Testis (tissue), 3 donors: ENCODE results near the gene FBXW8. TPM values are rescaled to one million over a fixed set of nuclear protein-coding genes. Genes with fewer than 3 reads are reported as not detected.

ENCODE experiments used
- DNase-seq: peaks from one replicate; pipeline ENCODE4 v3.0.0-alpha.2; 2019
- H3K27ac ChIP-seq, 2 donors: fragments of 200-600 bp; sonication (generic); one replicate each; pipeline ENCODE4 v1.5.1; 2019
- H3K27me3 ChIP-seq: fragments of 200-600 bp; sonication (generic); one replicate; pipeline ENCODE4 v1.5.1; 2019
- H3K36me3 ChIP-seq: fragments of 200-600 bp; sonication (generic); one replicate; pipeline ENCODE4 v1.5.1; 2017; ENCODE audit warnings: low read depth; ENCODE audit errors: missing control alignments
- H3K4me1 ChIP-seq: fragments of 200-600 bp; sonication (generic); one replicate; pipeline ENCODE4 v1.5.1; 2019
- H3K4me3 ChIP-seq, 2 donors: fragments of 200-600 bp; sonication (generic); one replicate each; pipeline ENCODE4 v1.5.1; 2017 to 2019
- H3K9me3 ChIP-seq: fragments of 200-600 bp; sonication (generic); one replicate; pipeline ENCODE4 v1.5.1; 2017
- CTCF ChIP-seq, 3 experiments: fragments of 450-650 bp in 2 of 3; fragments of 200-600 bp in 1 of 3; sonication (generic) in 1 of 3; IDR thresholded peaks; one replicate each; pipeline ENCODE4 v1.5.1; 2016 to 2019; ENCODE audit warnings: antibody characterized with exemption in 3 of 3, mild to moderate bottlenecking in 2 of 3, moderate library complexity in 1 of 3
- POLR2A ChIP-seq: fragments of 450-650 bp; IDR thresholded peaks from one replicate; pipeline ENCODE4 v1.6.1; 2017; ENCODE audit warnings: antibody characterized with exemption, mild to moderate bottlenecking, moderate library complexity
- WGBS, 2 donors: methylation state at CpG; one replicate each; pipeline ENCODE4 v1.1.5; 2018; 5-methylcytosine and 5-hydroxymethylcytosine counted together
- intact Hi-C: fragments of 100-400 bp; cut with DNase I; formaldehyde crosslinking; loops from one replicate; pipeline ENCODE4 v1.15.1; 2023; ENCODE audit warnings: low total_unique reads
- polyA plus RNA-seq: library from polyadenylated mRNA; stranded (reverse); fragments of 350-450 nt; fragmentation: Illumina TruSeq; extraction: RNeasy Lipid Tissue Mini Kit (QIAGEN cat#74804); gene quantifications from one replicate; pipeline ENCODE4 v1.2.3, GENCODE V29; 2014; ENCODE audit warnings: low read depth, low replicate concordance; ENCODE audit not compliant: insufficient read depth
- total RNA-seq, 2 donors: library from RNA; depleted of rRNA; stranded (reverse); fragments of >200 nt; gene quantifications; one replicate each; pipeline ENCODE4 v1.2.3, GENCODE V29; 2016

Gene FBXW8
- total and polyA plus RNA-seq, 3 donors from 2014 or later, result 11.1 to 32.8 (median 31.0) TPM

DNA sequence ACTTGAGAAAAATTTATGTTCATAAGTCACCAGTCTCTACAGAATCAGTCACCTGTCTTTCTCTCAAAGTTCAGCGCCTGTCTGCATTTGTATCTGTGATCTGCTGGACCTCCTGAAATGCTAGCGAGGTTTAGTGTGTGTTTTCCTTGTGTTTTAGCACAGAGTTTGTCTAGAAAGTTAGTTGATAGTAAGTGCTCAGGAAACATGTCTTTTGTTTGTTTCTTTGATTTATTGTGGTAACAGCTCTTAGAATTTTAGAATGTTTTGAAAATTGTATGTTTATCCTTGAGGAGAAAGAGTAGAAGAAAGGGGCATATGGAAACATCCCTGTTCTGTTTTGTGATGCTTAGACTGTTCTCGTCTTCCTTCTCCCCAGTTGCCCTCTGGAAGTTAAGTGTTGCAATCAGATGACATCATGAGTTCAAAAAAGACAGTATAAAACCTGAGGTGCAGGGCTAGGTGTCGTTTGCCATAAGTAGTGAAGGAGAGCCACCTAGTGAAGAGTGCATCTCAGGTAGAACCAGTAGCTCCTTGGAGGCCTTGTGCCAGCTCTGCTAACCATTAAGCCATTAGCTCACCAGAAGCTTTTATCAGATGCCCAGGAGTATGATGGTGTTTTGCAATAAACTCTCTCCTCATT is 44.8 kb downstream of the FBXW8 start:
- intact Hi-C loops, result no loop called here
- H3K4me3 ChIP-seq, result no peak overlapping the region
- H3K4me1 ChIP-seq, result no peaks in the 10 kb centered on the region
- no peak for DNase-seq
- H3K27ac ChIP-seq, result no peak overlapping the region
- H3K36me3 ChIP-seq, result no peaks in the 10 kb centered on the region
- H3K9me3 ChIP-seq, result no peaks in the 10 kb centered on the region
- 90 to 91% methylated on average over 4 of the region's 4 CpGs for WGBS, 2 donors
- H3K27me3 ChIP-seq, result no peaks in the 10 kb centered on the region
- TF ChIP-seq CTCF (IDR thresholded peaks at IDR 0.05) (no peak), POLR2A (no peak)

GRCh38 chr12:116958402-116959197 is 47.9 kb downstream of the FBXW8 start:
- no peak for DNase-seq

DNA sequence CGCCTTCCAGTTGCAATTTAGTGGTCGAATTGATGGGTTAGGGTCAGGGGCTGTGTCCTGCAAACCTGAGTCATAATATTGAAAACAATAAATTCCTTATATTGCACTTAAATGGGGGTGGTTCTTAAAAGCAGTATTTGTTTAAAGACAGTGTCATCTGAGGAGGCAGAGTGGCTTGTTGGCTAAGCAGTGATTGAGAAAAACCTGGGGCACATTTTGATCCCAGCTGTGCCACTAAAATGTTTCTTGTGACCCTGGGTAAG is 48.4 kb downstream of the FBXW8 start:
- no peaks in the 10 kb centered on the region for H3K36me3 ChIP-seq
- H3K27ac ChIP-seq, result no peak overlapping the region
- WGBS, 2 donors, result 76 to 80% methylated on average over 2 of the region's 2 CpGs
- no peaks in the 10 kb centered on the region for H3K27me3 ChIP-seq
- DNase-seq, result no peak
- no peaks in the 10 kb centered on the region for H3K4me1 ChIP-seq
- H3K9me3 ChIP-seq, result no peaks in the 10 kb centered on the region
- no peak overlapping the region for H3K4me3 ChIP-seq
- intact Hi-C loops, result no loop called here
- no peak for TF ChIP-seq POLR2A
- TF ChIP-seq CTCF (IDR thresholded peaks at IDR 0.05), result no peak

More at GRCh38 chr12:116958402-116959197, 47.9 kb downstream of the FBXW8 start:
- Histone ChIP-seq H3K27ac (no peak overlapping the region), H3K36me3 (no peaks in the 10 kb centered on the region), H3K27me3 (no peaks in the 10 kb centered on the region), H3K4me1 (no peaks in the 10 kb centered on the region), H3K9me3 (no peaks in the 10 kb centered on the region), H3K4me3 (no peak overlapping the region)
- 88 to 90% methylated on average over 6 of the region's 6 CpGs for WGBS, 2 donors
- TF ChIP-seq POLR2A (no peak), CTCF (IDR thresholded peaks at IDR 0.05) (no peak)
- intact Hi-C loops, result no loop called here

DNA sequence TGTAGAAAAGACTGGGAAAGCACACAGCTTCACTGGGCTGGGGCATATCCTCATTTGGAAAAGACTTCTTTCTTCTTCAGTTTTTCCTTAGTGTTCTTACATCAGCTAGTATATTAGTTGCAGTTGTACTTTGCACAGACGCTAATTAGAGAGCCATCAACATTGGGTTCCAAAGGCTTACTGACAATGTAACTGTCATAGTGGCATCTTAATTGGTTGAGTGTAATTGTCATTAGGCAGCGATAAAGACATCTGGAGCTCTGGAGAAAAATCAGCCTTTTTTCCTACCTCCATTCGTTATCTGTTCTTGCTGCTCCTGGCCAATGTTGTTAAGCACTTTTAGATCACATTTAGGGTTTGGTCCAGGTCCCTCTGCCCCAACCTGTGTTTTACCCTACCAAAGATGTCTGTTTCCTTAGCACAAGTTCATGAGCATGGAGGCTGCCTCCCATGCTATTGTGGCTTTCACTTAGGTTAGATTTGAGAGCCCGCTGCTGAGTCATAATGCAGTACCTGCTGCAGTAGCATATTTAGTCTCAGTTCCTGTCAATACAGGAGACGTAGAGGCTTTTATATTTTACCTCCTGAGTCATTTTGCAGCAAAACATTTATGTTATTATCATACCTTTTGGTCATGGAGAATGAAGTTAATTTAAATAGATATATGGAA is 49.2 kb downstream of the FBXW8 start:
- H3K4me1 ChIP-seq, result no peaks in the 10 kb centered on the region
- TF ChIP-seq CTCF (IDR thresholded peaks at IDR 0.05), result no peak
- TF ChIP-seq POLR2A, result no peak
- WGBS, 2 donors, result 91 to 92% methylated on average over 5 of the region's 5 CpGs
- no peak overlapping the region for H3K4me3 ChIP-seq
- DNase-seq, result no peak
- no peaks in the 10 kb centered on the region for H3K27me3 ChIP-seq
- no peak overlapping the region for H3K27ac ChIP-seq
- no peaks in the 10 kb centered on the region for H3K36me3 ChIP-seq
- no peaks in the 10 kb centered on the region for H3K9me3 ChIP-seq
- intact Hi-C loops, result no loop called here
